ENCODE data around the gene GIN1.

DNA sequence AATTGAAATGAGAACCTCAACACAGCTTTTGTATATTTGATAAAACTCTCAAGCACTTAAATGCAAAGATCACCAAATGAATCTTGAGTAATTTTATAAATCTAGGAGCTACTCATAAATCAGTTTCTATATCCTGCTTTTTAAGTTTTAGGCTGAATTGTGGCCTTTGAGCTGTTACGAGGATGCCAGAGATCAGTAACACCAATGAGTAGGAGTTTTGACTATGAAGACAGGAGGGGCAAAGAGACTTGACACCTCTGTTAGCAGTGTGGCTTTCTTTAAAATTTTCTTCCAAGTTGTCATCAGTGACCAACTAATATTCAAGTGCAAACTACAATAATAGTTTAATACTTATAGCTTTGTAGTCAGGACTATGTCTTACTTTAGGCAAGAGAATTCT is 12.7 kb upstream of the GIN1 start:
- TF ChIP-seq, protein P1, sequence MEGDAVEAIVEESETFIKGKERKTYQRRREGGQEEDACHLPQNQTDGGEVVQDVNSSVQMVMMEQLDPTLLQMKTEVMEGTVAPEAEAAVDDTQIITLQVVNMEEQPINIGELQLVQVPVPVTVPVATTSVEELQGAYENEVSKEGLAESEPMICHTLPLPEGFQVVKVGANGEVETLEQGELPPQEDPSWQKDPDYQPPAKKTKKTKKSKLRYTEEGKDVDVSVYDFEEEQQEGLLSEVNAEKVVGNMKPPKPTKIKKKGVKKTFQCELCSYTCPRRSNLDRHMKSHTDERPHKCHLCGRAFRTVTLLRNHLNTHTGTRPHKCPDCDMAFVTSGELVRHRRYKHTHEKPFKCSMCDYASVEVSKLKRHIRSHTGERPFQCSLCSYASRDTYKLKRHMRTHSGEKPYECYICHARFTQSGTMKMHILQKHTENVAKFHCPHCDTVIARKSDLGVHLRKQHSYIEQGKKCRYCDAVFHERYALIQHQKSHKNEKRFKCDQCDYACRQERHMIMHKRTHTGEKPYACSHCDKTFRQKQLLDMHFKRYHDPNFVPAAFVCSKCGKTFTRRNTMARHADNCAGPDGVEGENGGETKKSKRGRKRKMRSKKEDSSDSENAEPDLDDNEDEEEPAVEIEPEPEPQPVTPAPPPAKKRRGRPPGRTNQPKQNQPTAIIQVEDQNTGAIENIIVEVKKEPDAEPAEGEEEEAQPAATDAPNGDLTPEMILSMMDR (conservative IDR thresholded peaks at IDR 0.05 in 1 of 2, IDR thresholded peaks at IDR 0.05 in 1 of 2; ENCODE audit: low read depth in 1 of 2, low read length in 2 of 2) = no peak
- TF ChIP-seq EZH2 (IDR thresholded peaks at IDR 0.05; ENCODE audit: low read length, missing control alignments) = no peak
